HG03175 (cell line): Measurements from ENCODE around the gene MINK1.
"Not testable (repeated sequence)": the region's sequence is repeated elsewhere in the genome, so short reads cannot be mapped to it uniquely, and the experiment has no call there.

ENCODE experiments used
- ATAC-seq: cut with Tn5 transposase; IDR thresholded peaks from one replicate; pipeline ENCODE4 v1.9.1; 2021; ENCODE audit warnings: mild to moderate bottlenecking, moderate library complexity; ENCODE audit not compliant: unreplicated experiment

MINK1 gene

GRCh38 chr17:4926577-4927335, 93.6 kb downstream of the MINK1 start:
- ATAC-seq: not testable (repeated sequence)

GRCh38 chr17:4928881-4929280, 95.7 kb downstream of the MINK1 start:
- ATAC-seq: no peak

DNA sequence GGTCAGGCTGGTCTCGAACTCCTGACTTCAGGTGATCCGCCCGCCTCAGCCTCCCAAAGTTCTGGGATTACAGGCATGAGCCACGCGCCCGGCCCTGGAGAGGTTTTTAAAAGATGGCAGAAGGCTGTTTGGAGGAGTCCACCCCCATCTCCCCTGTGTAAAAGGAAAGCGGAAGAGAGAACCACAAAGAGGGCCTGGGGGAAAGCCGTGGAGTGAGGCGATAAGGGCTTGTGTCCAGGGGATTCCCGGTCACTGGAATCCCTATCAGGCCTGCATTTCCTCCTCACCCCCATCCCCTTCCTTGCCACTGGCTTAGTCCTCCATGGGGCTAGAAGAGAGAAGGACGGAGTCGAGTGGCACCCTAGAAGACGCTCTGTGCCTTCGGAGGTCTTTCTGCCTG, 98.8 kb downstream of the MINK1 start, which contains the start of gene GP1BA:
GP1BA (plus strand) TSS at position 315 of the 400 bp plus-strand sequence. CDS start 328 bp downstream, outside the sequence.
- ATAC-seq: no peak

DNA sequence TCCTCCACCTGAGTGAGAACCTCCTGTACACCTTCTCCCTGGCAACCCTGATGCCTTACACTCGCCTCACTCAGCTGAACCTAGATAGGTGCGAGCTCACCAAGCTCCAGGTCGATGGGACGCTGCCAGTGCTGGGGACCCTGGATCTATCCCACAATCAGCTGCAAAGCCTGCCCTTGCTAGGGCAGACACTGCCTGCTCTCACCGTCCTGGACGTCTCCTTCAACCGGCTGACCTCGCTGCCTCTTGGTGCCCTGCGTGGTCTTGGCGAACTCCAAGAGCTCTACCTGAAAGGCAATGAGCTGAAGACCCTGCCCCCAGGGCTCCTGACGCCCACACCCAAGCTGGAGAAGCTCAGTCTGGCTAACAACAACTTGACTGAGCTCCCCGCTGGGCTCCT, 99.6 kb downstream of the MINK1 start:
- no peak for ATAC-seq

DNA sequence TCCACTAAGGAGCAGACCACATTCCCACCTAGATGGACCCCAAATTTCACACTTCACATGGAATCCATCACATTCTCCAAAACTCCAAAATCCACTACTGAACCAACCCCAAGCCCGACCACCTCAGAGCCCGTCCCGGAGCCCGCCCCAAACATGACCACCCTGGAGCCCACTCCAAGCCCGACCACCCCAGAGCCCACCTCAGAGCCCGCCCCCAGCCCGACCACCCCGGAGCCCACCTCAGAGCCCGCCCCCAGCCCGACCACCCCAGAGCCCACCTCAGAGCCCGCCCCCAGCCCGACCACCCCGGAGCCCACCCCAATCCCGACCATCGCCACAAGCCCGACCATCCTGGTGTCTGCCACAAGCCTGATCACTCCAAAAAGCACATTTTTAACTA, 100.5 kb downstream of the MINK1 start:
- ATAC-seq: no peak

DNA sequence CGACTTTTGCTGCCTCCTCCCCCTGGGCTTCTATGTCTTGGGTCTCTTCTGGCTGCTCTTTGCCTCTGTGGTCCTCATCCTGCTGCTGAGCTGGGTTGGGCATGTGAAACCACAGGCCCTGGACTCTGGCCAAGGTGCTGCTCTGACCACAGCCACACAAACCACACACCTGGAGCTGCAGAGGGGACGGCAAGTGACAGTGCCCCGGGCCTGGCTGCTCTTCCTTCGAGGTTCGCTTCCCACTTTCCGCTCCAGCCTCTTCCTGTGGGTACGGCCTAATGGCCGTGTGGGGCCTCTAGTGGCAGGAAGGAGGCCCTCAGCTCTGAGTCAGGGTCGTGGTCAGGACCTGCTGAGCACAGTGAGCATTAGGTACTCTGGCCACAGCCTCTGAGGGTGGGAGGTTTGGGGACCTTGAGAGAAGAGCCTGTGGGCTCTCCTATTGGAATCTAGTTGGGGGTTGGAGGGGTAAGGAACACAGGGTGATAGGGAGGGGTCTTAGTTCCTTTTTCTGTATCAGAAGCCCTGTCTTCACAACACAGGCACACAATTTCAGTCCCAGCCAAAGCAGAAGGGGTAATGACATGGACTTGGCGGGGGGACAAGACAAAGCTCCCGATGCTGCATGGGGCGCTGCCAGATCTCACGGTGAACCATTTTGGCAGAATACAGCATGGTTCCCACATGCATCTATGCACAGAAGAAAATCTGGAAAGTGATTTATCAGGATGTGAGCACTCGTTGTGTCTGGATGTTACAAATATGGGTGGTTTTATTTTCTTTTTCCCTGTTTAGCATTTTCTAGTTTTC, 101.2 kb downstream of the MINK1 start:
- ATAC-seq: no peak

DNA sequence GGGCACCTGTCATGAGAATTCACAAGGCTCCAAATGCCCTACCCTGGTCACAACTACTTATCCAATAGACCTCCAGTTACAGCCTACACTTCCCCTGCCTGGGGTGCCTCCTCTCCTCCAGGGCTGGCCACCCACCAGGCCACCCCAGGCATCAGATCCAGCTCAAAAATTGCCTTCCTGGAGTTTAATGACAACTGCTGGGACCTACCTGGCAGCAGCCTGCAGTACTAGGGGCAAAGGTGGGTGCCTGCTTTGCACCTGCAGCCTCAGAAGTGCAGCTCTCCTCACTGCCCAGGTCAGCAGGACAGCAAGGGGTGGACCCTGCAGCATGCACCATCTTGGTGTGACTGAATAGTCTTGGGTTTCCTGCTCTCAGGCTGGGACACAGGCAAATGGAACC, 102.5 kb downstream of the MINK1 start:
- no peak for ATAC-seq

GRCh38 chr17:4936436-4936835, 103.3 kb downstream of the MINK1 start:
- no peak for ATAC-seq

- ATAC-seq: no peak
Observed at GRCh38 chr17:4937553-4937952, 104.4 kb downstream of the MINK1 start.

GRCh38 chr17:4938069-4938491, 104.9 kb downstream of the MINK1 start:
- no peak for ATAC-seq

DNA sequence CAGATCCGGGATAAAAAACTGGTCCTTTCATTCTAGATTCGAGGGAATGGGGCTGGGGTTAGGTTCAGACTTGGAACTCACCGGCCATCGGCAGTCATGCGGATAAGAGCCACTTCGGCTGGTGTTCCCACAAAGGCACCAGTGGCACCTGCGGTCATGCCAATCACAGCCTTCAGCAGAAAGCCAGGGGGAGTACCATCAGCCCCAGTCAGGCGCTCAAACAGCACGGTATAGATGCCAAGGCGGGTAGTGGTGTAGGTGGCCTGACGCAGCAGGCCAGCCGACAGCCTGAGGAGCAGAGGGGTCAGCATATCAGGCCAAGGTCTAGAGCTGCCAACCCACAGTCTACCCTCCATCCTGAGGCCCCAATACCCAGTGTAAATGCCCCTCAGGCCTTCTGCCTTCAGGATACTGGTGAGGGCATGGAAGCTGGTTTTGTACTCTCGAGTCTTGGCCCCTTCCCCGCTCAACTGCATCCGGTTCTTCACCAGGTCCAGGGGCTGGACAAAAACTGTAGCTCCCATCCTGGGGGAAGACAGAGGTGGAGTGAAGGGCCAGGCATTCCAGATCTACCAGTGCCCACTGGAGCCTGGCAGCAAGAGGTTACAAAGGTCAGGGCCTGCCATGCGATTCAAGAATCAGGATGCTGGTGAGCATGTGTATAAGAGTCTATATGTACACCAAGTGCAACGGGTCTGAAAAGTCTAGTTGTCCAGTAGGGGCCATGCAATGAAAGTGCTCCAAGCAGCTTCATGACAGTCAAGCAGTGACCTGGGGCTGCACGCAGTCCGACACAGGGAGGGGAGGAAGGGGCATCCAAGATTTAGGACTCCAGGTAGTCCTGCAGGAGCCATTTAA, 105.8 kb downstream of the MINK1 start:
- no peak for ATAC-seq

GRCh38 chr17:4939546-4939795, 106.3 kb downstream of the MINK1 start:
- ATAC-seq: no peak

DNA sequence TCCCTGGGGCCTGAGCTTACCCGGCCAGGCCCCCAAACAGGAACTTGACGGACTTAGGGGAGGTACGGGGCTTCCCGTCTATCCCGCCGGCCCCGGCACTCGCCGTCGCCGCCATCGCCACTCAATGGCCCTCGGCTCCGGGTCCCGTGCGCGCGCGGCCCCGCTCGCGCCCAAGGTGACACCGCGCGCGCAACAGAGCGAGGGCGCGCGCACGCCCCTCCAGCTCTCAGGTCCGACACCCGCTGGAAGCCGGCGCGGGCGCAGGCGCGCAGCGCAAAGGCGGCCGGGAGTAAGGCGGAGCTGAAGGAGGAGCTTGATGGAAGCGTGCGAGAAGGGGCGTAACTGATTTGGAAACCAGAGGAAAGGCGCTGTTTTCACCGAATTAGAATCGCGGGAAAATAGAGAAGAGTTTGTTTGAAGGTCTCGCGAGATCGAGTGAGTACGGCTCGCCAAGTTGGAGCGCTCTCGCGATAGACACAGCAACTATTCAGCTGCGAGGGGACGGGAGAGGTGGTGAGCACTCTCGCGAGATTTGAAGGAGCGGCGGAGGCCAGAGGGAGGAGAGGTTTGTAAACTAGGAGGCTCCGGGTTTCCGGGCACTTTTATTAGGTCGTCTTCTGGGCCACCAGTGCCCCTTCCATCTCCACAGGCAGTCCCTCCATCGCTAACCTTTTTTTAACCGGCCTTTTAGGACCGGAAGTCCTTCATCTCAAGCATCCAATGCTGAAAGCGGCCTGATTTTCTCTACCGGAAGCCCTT, 106.8 kb downstream of the MINK1 start, which contains the start of the genes RNF167 and SLC25A11:
RNF167 (plus strand) TSS at position 473 of the 759 bp plus-strand sequence. CDS start 642 bp downstream, outside the sequence.
SLC25A11 (minus strand) TSS at position 251 of the 759 bp plus-strand sequence; CDS start at position 115, 136 bp downstream.
- ATAC-seq: peak; percentile 81

DNA sequence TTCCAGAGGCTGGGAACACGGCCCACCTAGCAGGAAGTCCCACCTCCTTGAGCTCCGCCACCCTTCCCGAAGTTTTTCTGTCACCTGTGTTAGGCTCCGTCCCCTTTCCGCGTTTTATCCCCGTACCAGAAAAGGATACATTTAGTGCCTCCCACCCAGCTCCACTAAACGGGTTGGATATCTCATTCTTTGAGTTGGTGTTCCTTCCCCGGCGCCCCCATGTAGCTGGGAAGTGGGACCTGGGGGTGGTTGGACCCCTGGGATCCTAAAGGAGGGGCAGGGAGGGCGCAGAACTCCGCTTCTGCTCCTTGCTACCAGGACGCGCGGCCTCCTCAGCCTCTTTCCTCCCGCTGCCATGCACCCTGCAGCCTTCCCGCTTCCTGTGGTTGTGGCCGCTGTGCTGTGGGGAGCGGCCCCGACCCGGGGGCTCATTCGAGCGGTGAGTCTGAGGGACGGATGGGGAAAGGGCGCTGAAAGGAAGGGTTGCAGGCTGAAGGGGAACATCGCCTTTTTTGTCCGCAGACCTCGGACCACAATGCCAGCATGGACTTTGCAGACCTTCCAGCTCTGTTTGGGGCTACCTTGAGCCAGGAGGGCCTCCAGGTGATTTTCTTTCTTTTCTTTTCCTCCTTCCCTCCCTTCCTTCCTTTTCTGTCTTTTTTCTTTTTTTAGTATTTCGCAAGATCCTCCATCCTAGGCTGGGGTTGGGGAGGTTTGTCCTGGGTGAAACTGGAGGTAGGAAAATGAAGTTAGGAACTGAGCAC, 107.6 kb downstream of the MINK1 start:
- ATAC-seq: no peak

- no peak for ATAC-seq
Observed at GRCh38 chr17:4941319-4941610, 108.1 kb downstream of the MINK1 start.

DNA sequence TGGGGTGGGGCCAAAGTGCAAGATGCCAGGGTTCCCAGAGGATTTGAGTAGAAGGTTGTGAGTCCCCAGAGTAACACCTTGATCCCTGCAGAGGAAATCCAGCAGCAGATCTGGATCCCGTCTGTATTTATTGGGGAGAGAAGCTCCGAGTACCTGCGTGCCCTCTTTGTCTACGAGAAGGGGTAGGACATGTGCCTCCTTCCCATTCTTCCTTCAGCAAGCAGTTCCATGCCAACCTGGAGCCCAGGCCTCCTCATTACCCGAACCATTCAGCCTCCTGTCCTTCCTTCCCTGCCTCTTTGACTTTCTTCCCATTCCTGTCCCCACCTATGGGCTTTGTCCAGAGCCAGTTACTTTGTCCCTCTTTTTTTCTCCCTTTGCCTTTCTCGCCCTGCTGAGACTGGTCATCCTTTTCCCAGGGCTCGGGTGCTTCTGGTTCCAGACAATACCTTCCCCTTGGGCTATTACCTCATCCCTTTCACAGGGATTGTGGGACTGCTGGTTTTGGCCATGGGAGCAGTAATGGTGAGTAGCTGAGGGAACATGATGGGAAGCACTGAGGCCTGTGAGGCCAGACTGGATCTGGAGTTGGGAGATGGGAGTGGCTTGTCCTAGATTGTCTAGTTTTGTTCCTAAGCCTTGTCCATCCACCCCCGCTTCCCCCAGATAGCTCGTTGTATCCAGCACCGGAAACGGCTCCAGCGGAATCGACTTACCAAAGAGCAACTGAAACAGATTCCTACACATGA, 109.8 kb downstream of the MINK1 start:
- no peak for ATAC-seq

- ATAC-seq: no peak
Observed at GRCh38 chr17:4944163-4944553, 111.0 kb downstream of the MINK1 start.

DNA sequence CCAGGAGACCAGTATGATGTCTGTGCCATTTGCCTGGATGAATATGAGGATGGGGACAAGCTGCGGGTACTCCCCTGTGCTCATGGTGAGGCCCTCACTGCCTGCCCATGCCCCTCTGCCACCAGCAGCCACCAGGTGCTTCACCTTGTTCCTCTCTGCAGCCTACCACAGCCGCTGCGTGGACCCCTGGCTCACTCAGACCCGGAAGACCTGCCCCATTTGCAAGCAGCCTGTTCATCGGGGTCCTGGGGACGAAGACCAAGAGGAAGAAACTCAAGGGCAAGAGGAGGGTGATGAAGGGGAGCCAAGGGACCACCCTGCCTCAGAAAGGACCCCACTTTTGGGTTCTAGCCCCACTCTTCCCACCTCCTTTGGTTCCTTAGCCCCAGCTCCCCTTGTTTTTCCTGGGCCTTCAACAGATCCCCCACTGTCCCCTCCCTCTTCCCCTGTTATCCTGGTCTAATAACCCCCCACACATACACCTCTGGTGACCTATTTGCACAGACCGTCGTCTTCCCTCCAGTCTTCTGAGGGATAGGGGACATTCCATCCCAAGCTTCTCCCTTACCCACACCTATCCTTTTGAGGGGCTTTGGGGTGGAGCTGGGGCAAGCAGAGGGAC, 111.5 kb downstream of the MINK1 start:
- no peak for ATAC-seq
